Measurements from ENCODE around the gene TM9SF1. TPM values are rescaled to one million over a fixed set of nuclear protein-coding genes. Genes with fewer than 3 reads are reported as not detected.

Gene TM9SF1
- total RNA-seq, 2 experiments from 2014 or later: 20.7 to 22.5 TPM

- peaks cover 1% of the 10 kb centered on the region for H3K9me3 Mint-ChIP-seq
Observed at GRCh38 chr14:24194186-24194872, 912 bp downstream of the TM9SF1 start.

GRCh38 chr14:24192933-24193332 is 2.3 kb downstream of the TM9SF1 start:
- peaks cover 24% of the 10 kb centered on the region for H3K36me3 Mint-ChIP-seq
- peaks cover 48% of the 10 kb centered on the region for H3K4me1 Mint-ChIP-seq
- DNase-seq: no peak
- no peaks in the 10 kb centered on the region for H3K9me3 Mint-ChIP-seq
- H3K4me3 Mint-ChIP-seq: no peak overlapping the region
- no peaks in the 10 kb centered on the region for H3K27me3 Mint-ChIP-seq
- peak overlapping the region; percentile 28 for H3K27ac Mint-ChIP-seq

More at GRCh38 chr14:24194186-24194872, 912 bp downstream of the TM9SF1 start:
- DNase-seq: no peak
- peaks cover 32% of the 10 kb centered on the region for H3K36me3 Mint-ChIP-seq
- H3K27me3 Mint-ChIP-seq: no peaks in the 10 kb centered on the region
- peaks cover 53% of the 10 kb centered on the region for H3K4me1 Mint-ChIP-seq
- H3K4me3 Mint-ChIP-seq: peak overlapping the region; percentile 96
- peak overlapping the region; percentile 96 for H3K27ac Mint-ChIP-seq

GRCh38 chr14:24190416-24190815 is 4.8 kb downstream of the TM9SF1 start:
- H3K27me3 Mint-ChIP-seq: no peaks in the 10 kb centered on the region
- H3K4me3 Mint-ChIP-seq: no peak overlapping the region
- no peak overlapping the region for H3K27ac Mint-ChIP-seq
- peaks cover 30% of the 10 kb centered on the region for H3K36me3 Mint-ChIP-seq
- H3K9me3 Mint-ChIP-seq: no peaks in the 10 kb centered on the region
- peaks cover 49% of the 10 kb centered on the region for H3K4me1 Mint-ChIP-seq
- DNase-seq: no peak

- H3K36me3 Mint-ChIP-seq: peaks cover 28% of the 10 kb centered on the region
- H3K27me3 Mint-ChIP-seq: no peaks in the 10 kb centered on the region
- H3K4me1 Mint-ChIP-seq: peaks cover 43% of the 10 kb centered on the region
- peak overlapping the region; percentile 40 for H3K27ac Mint-ChIP-seq
- DNase-seq: no peak
- H3K4me3 Mint-ChIP-seq: peak overlapping the region; percentile 11
- H3K9me3 Mint-ChIP-seq: no peaks in the 10 kb centered on the region
Observed at GRCh38 chr14:24189460-24189859, 5.8 kb downstream of the TM9SF1 start.

GRCh38 chr14:24189059-24189375 is 6.2 kb downstream of the TM9SF1 start:
- H3K27me3 Mint-ChIP-seq: no peaks in the 10 kb centered on the region
- DNase-seq: no peak
- H3K36me3 Mint-ChIP-seq: peaks cover 27% of the 10 kb centered on the region
- peak overlapping the region; percentile 93 for H3K4me3 Mint-ChIP-seq
- no peaks in the 10 kb centered on the region for H3K9me3 Mint-ChIP-seq
- peak overlapping the region; percentile 90 for H3K27ac Mint-ChIP-seq
- peaks cover 38% of the 10 kb centered on the region for H3K4me1 Mint-ChIP-seq

GRCh38 chr14:24188251-24189058 is 6.8 kb downstream of the TM9SF1 start, which contains the start of gene IPO4:
Gene IPO4 (minus strand): TSS chr14:24188816. CDS start chr14:24188787, 29 bp downstream.
- Mint-ChIP-seq H3K36me3 (peaks cover 25% of the 10 kb centered on the region), H3K4me1 (peaks cover 37% of the 10 kb centered on the region), H3K9me3 (no peaks in the 10 kb centered on the region), H3K27ac (peak within 1 kb of the TSS; percentile 90), H3K27me3 (no peaks in the 10 kb centered on the region), H3K4me3 (peak within 1 kb of the TSS; percentile 93)
- DNase-seq: peak; percentile 92

GRCh38 chr14:24187539-24187915 is 7.7 kb downstream of the TM9SF1 start:
- peaks cover 24% of the 10 kb centered on the region for H3K36me3 Mint-ChIP-seq
- H3K4me1 Mint-ChIP-seq: peaks cover 34% of the 10 kb centered on the region
- H3K27ac Mint-ChIP-seq: peak overlapping the region; percentile 90
- peak overlapping the region; percentile 93 for H3K4me3 Mint-ChIP-seq
- no peaks in the 10 kb centered on the region for H3K27me3 Mint-ChIP-seq
- H3K9me3 Mint-ChIP-seq: no peaks in the 10 kb centered on the region
- no peak for DNase-seq

GRCh38 chr14:24186831-24187538 is 8.3 kb downstream of the TM9SF1 start:
- no peaks in the 10 kb centered on the region for H3K9me3 Mint-ChIP-seq
- H3K4me3 Mint-ChIP-seq: peak overlapping the region; percentile 93
- H3K4me1 Mint-ChIP-seq: peaks cover 32% of the 10 kb centered on the region
- no peak for DNase-seq
- peak overlapping the region; percentile 54 for H3K27ac Mint-ChIP-seq
- no peaks in the 10 kb centered on the region for H3K27me3 Mint-ChIP-seq
- peaks cover 24% of the 10 kb centered on the region for H3K36me3 Mint-ChIP-seq

GRCh38 chr14:24185741-24186140 is 9.5 kb downstream of the TM9SF1 start:
- Mint-ChIP-seq H3K27ac (peak overlapping the region; percentile 50), H3K4me3 (no peak overlapping the region), H3K4me1 (peaks cover 25% of the 10 kb centered on the region)

GRCh38 chr14:24185026-24185425 is 10.2 kb downstream of the TM9SF1 start:
- H3K27me3 Mint-ChIP-seq: no peaks in the 10 kb centered on the region
- H3K36me3 Mint-ChIP-seq: peaks cover 20% of the 10 kb centered on the region
- no peak for DNase-seq
- peaks cover 22% of the 10 kb centered on the region for H3K4me1 Mint-ChIP-seq
- no peaks in the 10 kb centered on the region for H3K9me3 Mint-ChIP-seq
- H3K4me3 Mint-ChIP-seq: no peak overlapping the region
- no peak overlapping the region for H3K27ac Mint-ChIP-seq

More at GRCh38 chr14:24185741-24186140, 9.5 kb downstream of the TM9SF1 start:
- Mint-ChIP-seq H3K9me3 (no peaks in the 10 kb centered on the region), H3K36me3 (peaks cover 20% of the 10 kb centered on the region), H3K27me3 (no peaks in the 10 kb centered on the region)
- DNase-seq: no peak

GRCh38 chr14:24184104-24184970 is 10.9 kb downstream of the TM9SF1 start:
- H3K4me1 Mint-ChIP-seq: peaks cover 18% of the 10 kb centered on the region
- peaks cover 22% of the 10 kb centered on the region for H3K36me3 Mint-ChIP-seq
- H3K9me3 Mint-ChIP-seq: no peaks in the 10 kb centered on the region
- DNase-seq: no peak
- no peaks in the 10 kb centered on the region for H3K27me3 Mint-ChIP-seq
- H3K4me3 Mint-ChIP-seq: no peak overlapping the region
- no peak overlapping the region for H3K27ac Mint-ChIP-seq

GRCh38 chr14:24183014-24183481 is 12.2 kb downstream of the TM9SF1 start:
- Mint-ChIP-seq H3K4me1 (peaks cover 14% of the 10 kb centered on the region), H3K27ac (no peak overlapping the region), H3K9me3 (no peaks in the 10 kb centered on the region), H3K4me3 (no peak overlapping the region), H3K36me3 (peaks cover 21% of the 10 kb centered on the region), H3K27me3 (no peaks in the 10 kb centered on the region)
- no peak for DNase-seq

- H3K36me3 Mint-ChIP-seq: peaks cover 16% of the 10 kb centered on the region
- H3K4me3 Mint-ChIP-seq: no peak overlapping the region
- no peaks in the 10 kb centered on the region for H3K9me3 Mint-ChIP-seq
Observed at GRCh38 chr14:24182110-24182882, 12.9 kb downstream of the TM9SF1 start.

More at GRCh38 chr14:24182110-24182882, 12.9 kb downstream of the TM9SF1 start:
- DNase-seq: no peak
- H3K27me3 Mint-ChIP-seq: no peaks in the 10 kb centered on the region
- peak overlapping the region; percentile 63 for H3K27ac Mint-ChIP-seq
- peaks cover 9% of the 10 kb centered on the region for H3K4me1 Mint-ChIP-seq

Data from activated naive CD8-positive, alpha-beta T cell treated with anti-CD3 and anti-CD28 coated beads for 36 hours (primary cell).